Stimulated activated CD4-positive, alpha-beta T cell treated with anti-CD3 and anti-CD28 coated beads, TNF-alpha, amount 100 ng/mL, for 4 hours (primary cell): ENCODE measurements around the gene RNU1-2.
"Not testable (repeated sequence)": the region's sequence is repeated elsewhere in the genome, so short reads cannot be mapped to it uniquely, and the experiment has no call there.

Source experiments
- DNase-seq, 3 experiments: peaks; one replicate each; pipeline ENCODE4 v3.0.0-alpha.2; 2020; ENCODE audit warnings: low read depth in 3 of 3

The RNU1-2 gene

GRCh38 chr1:16926491-16927073 is 30.8 kb downstream of the RNU1-2 start:
- no peak for DNase-seq

GRCh38 chr1:16927256-16927655 is 31.5 kb downstream of the RNU1-2 start:
- no peak for DNase-seq

- no peak for DNase-seq
These were observed 32.1 kb downstream of the RNU1-2 start for GRCh38 chr1:16927711-16928485.

- not testable (repeated sequence) for DNase-seq
These were observed 33.6 kb downstream of the RNU1-2 start for GRCh38 chr1:16929146-16930041.

DNA sequence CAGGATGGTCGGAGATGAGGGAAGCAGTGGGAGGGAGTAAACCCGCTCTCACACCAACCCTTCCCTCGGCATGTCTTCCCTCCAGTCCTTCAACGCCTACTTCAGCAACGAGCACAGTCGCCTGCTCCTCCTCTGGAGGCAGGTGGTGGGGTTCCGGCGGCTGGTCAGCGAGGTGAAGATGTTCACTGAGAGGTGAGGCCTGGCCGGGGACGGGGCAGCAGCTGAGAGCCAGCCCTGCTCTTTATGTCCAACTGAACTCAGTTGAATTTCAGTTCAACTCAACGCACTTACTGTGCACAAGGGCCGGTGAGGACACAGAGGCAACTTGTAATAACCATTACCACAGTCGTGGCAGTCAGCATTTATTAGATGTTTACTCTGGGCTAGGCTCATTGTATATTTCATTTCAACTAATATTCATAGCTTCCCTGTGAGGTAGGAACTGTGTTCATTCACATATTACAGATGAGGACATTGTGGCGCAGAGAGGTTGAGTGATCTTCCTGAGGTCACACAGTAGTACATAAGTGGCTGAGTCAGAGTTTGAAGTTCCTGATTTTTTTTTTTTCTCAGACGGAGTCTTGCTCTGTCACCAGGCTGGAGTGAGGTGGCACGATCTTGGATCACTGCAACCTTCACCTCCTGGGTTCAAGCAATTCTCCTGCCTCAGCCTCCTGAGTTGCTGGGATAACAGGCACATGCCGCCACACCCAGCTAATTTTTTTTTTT is 35.6 kb downstream of the RNU1-2 start:
- not testable (repeated sequence) for DNase-seq

GRCh38 chr1:16933945-16934344 is 38.2 kb downstream of the RNU1-2 start:
- not testable (repeated sequence) for DNase-seq

DNA sequence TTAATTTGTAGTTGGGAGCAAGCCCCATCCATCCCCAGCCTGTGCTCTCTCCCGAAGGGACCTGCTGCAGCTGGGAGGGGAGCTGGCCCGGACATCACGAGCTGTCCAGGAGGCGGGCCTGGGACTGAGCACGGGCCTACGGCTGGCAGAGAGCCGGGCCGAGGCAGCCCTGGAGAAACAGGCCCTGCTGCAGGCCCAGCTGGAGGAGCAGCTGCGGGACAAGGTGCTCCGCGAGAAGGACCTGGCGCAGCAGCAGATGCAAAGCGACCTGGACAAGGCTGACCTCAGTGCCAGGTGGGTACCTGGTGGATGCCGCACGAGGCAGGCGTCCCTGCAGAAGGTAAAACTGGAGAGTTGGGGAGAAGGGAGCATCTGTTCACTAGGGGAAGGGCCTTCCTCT is 40.8 kb downstream of the RNU1-2 start:
- DNase-seq, result not testable (repeated sequence)

DNA sequence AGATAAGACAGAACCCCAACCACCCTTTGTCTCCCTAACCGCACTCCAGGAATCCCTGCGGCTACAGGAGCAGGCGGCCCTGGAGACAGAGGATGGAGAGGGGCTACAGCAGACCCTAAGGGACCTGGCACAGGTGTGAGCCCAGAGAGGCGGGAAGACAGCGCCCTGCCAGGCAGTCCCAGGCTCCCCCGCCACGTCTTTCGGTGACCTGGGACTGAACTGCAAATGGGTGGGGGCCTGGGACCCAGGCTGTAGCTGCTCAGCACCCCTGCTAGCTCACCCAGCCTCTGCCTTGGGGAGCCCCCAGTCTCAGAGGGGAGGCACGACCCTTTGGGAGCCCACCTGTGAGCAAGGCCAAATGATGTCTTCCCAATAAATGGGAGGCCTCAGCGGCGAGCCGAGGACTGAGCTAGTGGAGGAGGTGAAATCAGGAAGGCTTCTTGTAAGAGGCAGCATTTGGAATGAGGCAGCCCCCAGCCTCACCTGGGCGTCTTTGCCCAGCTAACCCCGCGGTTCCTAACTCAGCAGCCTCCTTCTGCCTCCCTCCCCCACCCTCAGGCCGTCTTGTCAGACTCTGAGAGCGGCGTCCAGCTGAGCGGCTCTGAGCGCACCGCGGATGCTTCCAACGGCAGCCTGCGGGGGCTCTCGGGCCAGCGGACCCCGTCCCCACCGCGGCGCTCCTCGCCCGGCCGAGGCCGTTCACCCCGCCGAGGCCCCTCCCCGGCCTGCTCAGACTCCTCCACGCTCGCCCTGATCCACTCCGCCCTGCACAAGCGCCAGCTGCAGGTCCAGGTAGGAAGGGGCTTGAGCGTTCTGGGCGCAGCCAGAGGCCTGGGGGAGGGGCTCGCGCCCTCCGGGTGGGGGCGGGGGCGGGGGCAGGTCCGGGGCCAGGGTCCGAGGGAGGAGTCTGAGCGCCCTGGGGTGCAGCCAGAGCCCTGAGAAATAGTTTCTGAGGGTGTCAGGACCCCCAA is 42.9 kb downstream of the RNU1-2 start:
- DNase-seq, result no peak

GRCh38 chr1:16939386-16940180 is 43.8 kb downstream of the RNU1-2 start:
- not testable (repeated sequence) for DNase-seq

- DNase-seq, result no peak
These were observed 48.3 kb downstream of the RNU1-2 start for GRCh38 chr1:16944038-16944437.

DNA sequence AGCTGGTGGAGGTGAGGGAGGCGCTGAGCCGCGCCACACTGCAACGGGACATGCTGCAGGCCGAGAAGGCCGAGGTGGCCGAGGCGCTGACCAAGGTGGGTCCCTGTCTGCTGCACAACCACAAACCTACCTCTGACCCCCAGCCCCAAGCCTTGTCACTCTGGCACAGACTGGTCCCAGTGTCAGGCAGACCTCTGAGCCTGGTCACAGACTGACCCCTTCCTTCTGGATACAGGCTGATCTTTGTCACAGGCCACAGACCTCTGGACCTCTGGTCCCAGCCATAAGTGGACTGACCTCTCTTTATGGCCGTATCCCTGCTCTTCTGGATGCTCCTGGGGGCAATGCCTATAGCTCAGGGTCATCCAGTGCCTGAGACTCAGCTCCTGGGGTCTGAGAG is 49.7 kb downstream of the RNU1-2 start:
- not testable (repeated sequence) for DNase-seq
